Endothelial cell of umbilical vein (primary cell): ENCODE measurements around the gene PROCA1. TPM values are rescaled to one million over a fixed set of nuclear protein-coding genes. Genes with fewer than 3 reads are reported as not detected.

ENCODE experiments used
- BruUV-seq: library from RNA; stranded (reverse); fragments of 400-500 nt; replicated peaks from 2 replicates; lab custom pipeline; 2021; lab: Mats Ljungman, UMichigan
- CTCF ChIA-PET: fragments of 300-600, 350-600 bp; sonication (Branson Sonifier 250); formaldehyde crosslinking; loops from one replicate; lab custom pipeline; 2021; ENCODE audit warnings: antibody characterized with exemption, inconsistent platforms; lab: Charles Lee
- POLR2A ChIA-PET: fragments of 300-600, 350-600 bp; sonication (Branson Sonifier 250); formaldehyde crosslinking; loops from one replicate; lab custom pipeline; 2021; ENCODE audit warnings: antibody characterized with exemption, inconsistent platforms; lab: Charles Lee
- DNase-seq: peaks from one replicate; pipeline ENCODE4 v3.0.0-alpha.2; 2011; ENCODE audit warnings: low read depth, low spot score
- FAIRE-seq: peaks from 2 replicates; lab custom pipeline; 2011; peaks lifted over from hg19 to GRCh38; lab: Jason Lieb, UNC
- H2AFZ ChIP-seq: 2 replicates; pipeline ENCODE4 v1.6.0; 2012; ENCODE audit warnings: low read depth, low read length, control low read depth, inconsistent platforms
- H3K27ac ChIP-seq: 2 replicates; pipeline ENCODE4 v1.5.1; 2011; ENCODE audit warnings: low read depth, mild to moderate bottlenecking, control low read depth, low read length, moderate library complexity; ENCODE audit not compliant: insufficient read depth
- H3K27me3 ChIP-seq, 2 experiments: 2 replicates each; pipeline versions ENCODE4 v1.6.0 to v1.6.1; 2011; ENCODE audit warnings: low read length in 2 of 2, mixed read lengths in 1 of 2; ENCODE audit not compliant: control insufficient read depth in 2 of 2, insufficient read depth in 2 of 2
- H3K36me3 ChIP-seq, 2 experiments: 2 replicates in 1 of 2; 3 replicates in 1 of 2; pipeline ENCODE4 v1.5.1; 2011; ENCODE audit warnings: low read length in 2 of 2, mild to moderate bottlenecking in 1 of 2, moderate library complexity in 1 of 2; ENCODE audit not compliant: control insufficient read depth in 2 of 2, insufficient read depth in 2 of 2; ENCODE audit errors: extremely low read depth in 1 of 2
- H3K4me1 ChIP-seq: 3 replicates; pipeline ENCODE4 v1.5.1; 2011; ENCODE audit warnings: mild to moderate bottlenecking, low read length; ENCODE audit not compliant: control insufficient read depth, insufficient read depth; ENCODE audit errors: extremely low read depth
- H3K4me2 ChIP-seq: 2 replicates; pipeline ENCODE4 v1.6.1; 2011; ENCODE audit warnings: low read length, control low read depth, mixed read lengths; ENCODE audit not compliant: insufficient read depth
- H3K4me3 ChIP-seq, 3 experiments: fragments of 200-600 bp in 1 of 3; sonication (generic), shearing (Covaris generic) in 1 of 3; replicated peaks in 1 of 3; 2 replicates each; pipeline ENCODE4 v1.5.1; 2011 to 2016; ENCODE audit warnings: control low read depth in 3 of 3, low read length in 3 of 3, mild to moderate bottlenecking in 2 of 3, inconsistent platforms in 1 of 3, low read depth in 1 of 3, moderate library complexity in 1 of 3; ENCODE audit not compliant: insufficient read depth in 1 of 3
- H3K79me2 ChIP-seq: 2 replicates; pipeline ENCODE4 v1.6.0; 2012; ENCODE audit warnings: low read length, inconsistent platforms; ENCODE audit not compliant: control insufficient read depth, insufficient read depth
- H3K9ac ChIP-seq: replicated peaks from 2 replicates; pipeline ENCODE3; 2011; ENCODE audit warnings: low read length, control low read depth; ENCODE audit not compliant: insufficient read depth; ENCODE audit errors: extremely low read depth
- H3K9me1 ChIP-seq: replicated peaks from 3 replicates; pipeline ENCODE4 v1.6.0; 2011; ENCODE audit warnings: mild to moderate bottlenecking, low read length; ENCODE audit not compliant: control insufficient read depth, insufficient read depth; ENCODE audit errors: extremely low read depth
- H3K9me3 ChIP-seq: replicated peaks from 2 replicates; pipeline ENCODE4 v1.5.1; 2012; ENCODE audit warnings: low read length, inconsistent platforms; ENCODE audit not compliant: control insufficient read depth, insufficient read depth
- H4K20me1 ChIP-seq: replicated peaks from 2 replicates; pipeline ENCODE3; 2011; ENCODE audit warnings: mild to moderate bottlenecking, low read length; ENCODE audit not compliant: control insufficient read depth, insufficient read depth; ENCODE audit errors: extremely low read depth
- EZH2 ChIP-seq: IDR thresholded peaks from 2 replicates; pipeline ENCODE4 v1.6.1; 2012; ENCODE audit warnings: borderline replicate concordance, low read depth, mild to moderate bottlenecking, moderate library complexity, low read length, inconsistent platforms; ENCODE audit not compliant: severe bottlenecking
- FOS ChIP-seq: IDR thresholded peaks from 2 replicates; pipeline ENCODE4 v1.6.1; 2011; ENCODE audit warnings: mild to moderate bottlenecking, low read length, moderate library complexity, borderline replicate concordance; ENCODE audit not compliant: insufficient read depth
- GATA2 ChIP-seq: IDR thresholded peaks from 2 replicates; pipeline ENCODE4 v1.7.0; 2011; ENCODE audit warnings: low read depth, mild to moderate bottlenecking, moderate library complexity, mixed read lengths, low read length; ENCODE audit not compliant: insufficient read length, insufficient read depth
- JUN ChIP-seq: IDR thresholded peaks from 2 replicates; pipeline ENCODE4 v1.6.1; 2011; ENCODE audit warnings: borderline replicate concordance, low read depth; ENCODE audit not compliant: insufficient read length, insufficient read depth
- MYC ChIP-seq: IDR thresholded peaks from one replicate; pipeline ENCODE4 v1.6.1; 2011; ENCODE audit warnings: mild to moderate bottlenecking, low read depth, low read length
- POLR2A ChIP-seq: IDR thresholded peaks from 2 replicates; pipeline ENCODE4 v1.6.1; 2012; ENCODE audit warnings: low read depth, mild to moderate bottlenecking, control low read depth, low read length
- POLR2AphosphoS5 ChIP-seq: IDR thresholded peaks from 2 replicates; pipeline ENCODE4 v1.6.1; 2012; ENCODE audit warnings: low read depth, mild to moderate bottlenecking, control low read depth, low read length, moderate library complexity; ENCODE audit not compliant: insufficient read depth
- dilution Hi-C: fragments of 300-500 bp; cut with MboI; formaldehyde crosslinking; loops from one replicate; pipeline ENCODE4 v1.15.0; 2019; ENCODE audit warnings: low sequenced_read_pairs; ENCODE audit not compliant: extremely low pct_ligation_motif_present
- intact Hi-C: fragments of 100-400 bp; cut with micrococcal nuclease; formaldehyde crosslinking; loops from one replicate; pipeline ENCODE4 v1.10.0; 2022
- polyA plus RNA-seq, 4 experiments: library from polyadenylated mRNA; depleted of rRNA in 3 of 4; stranded (reverse) in 3 of 4; unstranded in 1 of 4; fragments of >200 nt; gene quantifications; 2 replicates each; pipeline versions ENCODE4 v1.2.1 to v1.2.3, GENCODE V29; 2011 to 2012; ENCODE audit warnings: missing spikeins in 1 of 4
- total RNA-seq: library from RNA; stranded (reverse); gene quantifications from 2 replicates; pipeline ENCODE4 v1.2.3, GENCODE V29; 2021
- TF ChIP-seq, protein P1 (sequence below), 2 donors: IDR thresholded peaks; 1 replicate in 1 of 2; 2 replicates in 1 of 2; pipeline ENCODE4 v1.5.1; 2011; ENCODE audit warnings: low read length in 2 of 2, mild to moderate bottlenecking in 2 of 2, moderate library complexity in 2 of 2, control low read depth in 1 of 2, inconsistent platforms in 1 of 2, low read depth in 1 of 2; ENCODE audit not compliant: insufficient read depth in 1 of 2; ENCODE audit errors: extremely low read depth in 1 of 2
- TF ChIP-seq, protein P2 (sequence below): IDR thresholded peaks from 2 replicates; pipeline ENCODE4 v1.6.1; 2011; ENCODE audit not compliant: insufficient read depth, insufficient read length

Gene PROCA1
- total and polyA plus RNA-seq, 2 donors (not counting 3 experiments of a cell fraction or from before 2014, with no cell fraction given), result 2.0 to 2.1 TPM

DNA sequence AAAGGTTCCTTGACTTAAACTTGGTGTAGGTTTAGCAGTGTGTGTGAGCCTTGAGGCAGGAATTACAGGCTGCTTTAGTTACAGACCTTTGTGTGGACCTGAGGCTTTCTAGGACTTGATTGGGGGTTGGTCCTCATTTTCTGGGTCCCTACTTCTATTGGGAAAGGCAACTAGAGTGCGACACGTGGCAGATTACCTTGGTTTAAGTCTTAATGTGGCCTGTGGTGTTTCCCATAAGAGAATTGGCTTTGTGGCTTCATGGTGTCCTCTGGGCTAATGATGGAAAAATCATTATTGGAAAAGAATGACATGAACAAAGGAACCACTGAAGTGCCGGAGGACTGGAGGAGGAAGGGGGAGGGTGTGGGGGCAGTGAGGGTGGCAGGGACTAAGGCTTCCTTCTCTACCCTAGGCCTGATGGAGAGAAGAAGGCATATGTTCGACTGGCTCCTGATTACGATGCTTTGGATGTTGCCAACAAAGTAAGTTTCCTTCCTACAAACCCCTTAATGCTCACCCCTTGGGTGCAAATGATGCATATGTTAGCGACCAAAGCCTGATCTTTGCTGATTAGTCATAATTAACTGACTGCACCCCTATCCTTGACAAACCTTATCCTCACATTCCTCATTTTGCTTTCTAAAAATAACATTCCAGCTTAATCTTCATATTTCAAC is 11.6 kb upstream of the PROCA1 start:
- ChIA-PET CTCF (interaction anchor here (13.7 kb wide), 1 partner anchor 24 kb away, joined by 602 read pairs; the partner anchor contains the start of gene TRAF4), POLR2A (interaction anchor here (0.6 kb wide), 1 partner anchor 190 kb away, joined by 3 read pairs; no protein-coding TSS in a partner anchor)
- TF ChIP-seq, protein P1, sequence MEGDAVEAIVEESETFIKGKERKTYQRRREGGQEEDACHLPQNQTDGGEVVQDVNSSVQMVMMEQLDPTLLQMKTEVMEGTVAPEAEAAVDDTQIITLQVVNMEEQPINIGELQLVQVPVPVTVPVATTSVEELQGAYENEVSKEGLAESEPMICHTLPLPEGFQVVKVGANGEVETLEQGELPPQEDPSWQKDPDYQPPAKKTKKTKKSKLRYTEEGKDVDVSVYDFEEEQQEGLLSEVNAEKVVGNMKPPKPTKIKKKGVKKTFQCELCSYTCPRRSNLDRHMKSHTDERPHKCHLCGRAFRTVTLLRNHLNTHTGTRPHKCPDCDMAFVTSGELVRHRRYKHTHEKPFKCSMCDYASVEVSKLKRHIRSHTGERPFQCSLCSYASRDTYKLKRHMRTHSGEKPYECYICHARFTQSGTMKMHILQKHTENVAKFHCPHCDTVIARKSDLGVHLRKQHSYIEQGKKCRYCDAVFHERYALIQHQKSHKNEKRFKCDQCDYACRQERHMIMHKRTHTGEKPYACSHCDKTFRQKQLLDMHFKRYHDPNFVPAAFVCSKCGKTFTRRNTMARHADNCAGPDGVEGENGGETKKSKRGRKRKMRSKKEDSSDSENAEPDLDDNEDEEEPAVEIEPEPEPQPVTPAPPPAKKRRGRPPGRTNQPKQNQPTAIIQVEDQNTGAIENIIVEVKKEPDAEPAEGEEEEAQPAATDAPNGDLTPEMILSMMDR (IDR thresholded peaks at IDR 0.05; ENCODE audit: extremely low read depth in 1 of 2, insufficient read depth in 1 of 2, low read depth in 1 of 2, low read length in 2 of 2), result no peak
- TF ChIP-seq POLR2A, result no peak
- TF ChIP-seq, protein P2, sequence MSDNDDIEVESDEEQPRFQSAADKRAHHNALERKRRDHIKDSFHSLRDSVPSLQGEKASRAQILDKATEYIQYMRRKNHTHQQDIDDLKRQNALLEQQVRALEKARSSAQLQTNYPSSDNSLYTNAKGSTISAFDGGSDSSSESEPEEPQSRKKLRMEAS, result no peak
- TF ChIP-seq POLR2AphosphoS5, result no peak
- TF ChIP-seq EZH2, result no peak
- no peak for TF ChIP-seq JUN
- TF ChIP-seq FOS, result no peak
- TF ChIP-seq GATA2, result no peak
- no peak for TF ChIP-seq MYC
- FAIRE-seq (no peak), DNase-seq (no peak)
- Histone ChIP-seq H4K20me1 (no peaks in the 10 kb centered on the region), H2AFZ (no peak overlapping the region), H3K27me3 (no peaks in the 10 kb centered on the region), H3K9me1 (no peaks in the 10 kb centered on the region), H3K79me2 (peaks cover 38% of the 10 kb centered on the region), H3K4me2 (no peak overlapping the region), H3K4me1 (peaks cover 47% of the 10 kb centered on the region), H3K9me3 (no peaks in the 10 kb centered on the region), H3K4me3 (no peak overlapping the region), H3K27ac (no peak overlapping the region), H3K36me3 (peaks cover 17 to 19% of the 10 kb centered on the region in 2 experiments), H3K9ac (no peak overlapping the region)
- BruUV-seq, result no TSS peak
- intact Hi-C loops (no loop called here), dilution Hi-C loops (no loop called here)
